ENCODE data around the gene MRPL44. TPM values are rescaled to one million over a fixed set of nuclear protein-coding genes. Genes with fewer than 3 reads are reported as not detected.

The MRPL44 gene
- total RNA-seq, 4 donors from 2014 or later: 18.9 to 58.4 (median 31.7) TPM

DNA sequence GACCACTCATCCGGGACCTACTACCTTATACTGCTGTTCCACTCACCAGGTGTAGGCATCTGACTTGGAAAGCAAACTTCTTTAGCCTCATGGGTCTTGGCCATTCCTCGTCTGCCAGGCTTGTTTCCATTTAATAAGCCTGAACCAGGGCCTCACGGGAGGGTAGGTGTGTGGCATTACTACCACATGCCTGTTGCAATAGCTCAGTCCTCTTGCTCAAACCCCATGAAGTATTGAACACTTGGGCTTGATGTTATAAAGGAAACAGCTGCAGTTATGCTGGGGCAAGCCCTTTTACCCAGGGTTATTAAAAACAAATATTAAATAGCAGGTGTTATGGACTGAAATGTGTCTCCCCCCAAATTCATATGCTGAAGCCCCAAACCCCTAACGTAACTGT is 21.2 kb downstream of the MRPL44 start:
- in situ Hi-C loops (cut with MboI; ENCODE audit: low pct_ligation_motif_present in 1 of 4, low pct_unique_long_range_greater_than_20kb in 1 of 4, low sequenced_read_pairs in 3 of 4) (no loop called here), intact Hi-C loops (cut with DNase I; ENCODE audit: low total_unique reads) (no loop called here)
- WGBS, 2 donors (ENCODE audit: low coverage in 1 of 2): 91 to 100% methylated on average over 1 to 4 of the region's 4 CpGs

DNA sequence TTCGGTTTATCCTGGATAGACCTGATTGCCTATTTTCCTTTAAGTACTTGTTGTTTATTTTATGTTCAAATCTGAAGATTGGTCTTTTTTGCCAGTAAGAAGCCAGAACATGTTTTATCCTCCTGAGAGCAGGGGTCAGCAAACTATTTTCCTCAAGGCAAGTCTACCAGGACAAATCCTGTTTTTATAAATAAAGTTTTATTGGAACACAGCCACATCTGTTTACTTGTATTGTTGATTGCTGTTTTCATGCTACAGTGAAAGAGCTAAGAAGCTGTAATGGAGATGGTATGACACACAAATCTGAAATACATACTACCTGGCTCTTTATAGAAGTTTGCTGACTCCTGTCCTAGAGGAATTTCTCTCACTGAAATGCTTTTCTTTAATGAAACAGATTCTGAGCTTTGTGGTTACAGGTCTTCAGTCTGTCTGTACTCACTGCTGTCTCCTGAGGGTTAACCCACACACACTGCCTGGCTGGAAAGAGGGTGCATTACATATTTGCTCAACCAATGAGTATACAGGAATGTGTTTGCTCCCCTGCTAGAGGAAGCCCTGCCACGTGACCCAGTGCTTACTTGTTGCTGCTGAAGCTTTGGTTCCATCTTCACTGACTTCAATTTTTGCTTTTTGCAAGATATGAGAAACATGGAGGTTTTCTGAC is 22.6 kb downstream of the MRPL44 start:
- no peaks in the 10 kb centered on the region for H3K4me1 ChIP-seq
- in situ Hi-C loops (cut with MboI; ENCODE audit: low pct_ligation_motif_present in 1 of 4, low pct_unique_long_range_greater_than_20kb in 1 of 4, low sequenced_read_pairs in 3 of 4): no loop called here
- intact Hi-C loops (cut with DNase I; ENCODE audit: low total_unique reads): no loop called here
- no peaks in the 10 kb centered on the region for H3K36me3 ChIP-seq
- WGBS, 2 donors (ENCODE audit: low coverage in 1 of 2): 83 to 89% methylated on average over 2 of the region's 2 CpGs
- TF ChIP-seq POLR2A (IDR thresholded peaks at IDR 0.05) (no peak), POLR2AphosphoS5 (IDR thresholded peaks at IDR 0.05) (no peak), EP300 (IDR thresholded peaks at IDR 0.05; ENCODE audit: low read depth) (no peak)
- TF ChIP-seq, protein P1, sequence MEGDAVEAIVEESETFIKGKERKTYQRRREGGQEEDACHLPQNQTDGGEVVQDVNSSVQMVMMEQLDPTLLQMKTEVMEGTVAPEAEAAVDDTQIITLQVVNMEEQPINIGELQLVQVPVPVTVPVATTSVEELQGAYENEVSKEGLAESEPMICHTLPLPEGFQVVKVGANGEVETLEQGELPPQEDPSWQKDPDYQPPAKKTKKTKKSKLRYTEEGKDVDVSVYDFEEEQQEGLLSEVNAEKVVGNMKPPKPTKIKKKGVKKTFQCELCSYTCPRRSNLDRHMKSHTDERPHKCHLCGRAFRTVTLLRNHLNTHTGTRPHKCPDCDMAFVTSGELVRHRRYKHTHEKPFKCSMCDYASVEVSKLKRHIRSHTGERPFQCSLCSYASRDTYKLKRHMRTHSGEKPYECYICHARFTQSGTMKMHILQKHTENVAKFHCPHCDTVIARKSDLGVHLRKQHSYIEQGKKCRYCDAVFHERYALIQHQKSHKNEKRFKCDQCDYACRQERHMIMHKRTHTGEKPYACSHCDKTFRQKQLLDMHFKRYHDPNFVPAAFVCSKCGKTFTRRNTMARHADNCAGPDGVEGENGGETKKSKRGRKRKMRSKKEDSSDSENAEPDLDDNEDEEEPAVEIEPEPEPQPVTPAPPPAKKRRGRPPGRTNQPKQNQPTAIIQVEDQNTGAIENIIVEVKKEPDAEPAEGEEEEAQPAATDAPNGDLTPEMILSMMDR (IDR thresholded peaks at IDR 0.05): no peak
- no peak for DNase-seq
- no peaks in the 10 kb centered on the region for H3K27me3 ChIP-seq
- no peaks in the 10 kb centered on the region for H3K9me3 ChIP-seq
- no peak overlapping the region for H3K4me3 ChIP-seq
- H3K27ac ChIP-seq: no peak overlapping the region

More for the DNA sequence above, 21.2 kb downstream of the MRPL44 start:
- no peak overlapping the region for H3K4me3 ChIP-seq
- TF ChIP-seq EP300 (IDR thresholded peaks at IDR 0.05; ENCODE audit: low read depth): no peak
- TF ChIP-seq POLR2AphosphoS5 (IDR thresholded peaks at IDR 0.05): no peak
- TF ChIP-seq POLR2A (IDR thresholded peaks at IDR 0.05): no peak
- TF ChIP-seq, protein P1 (IDR thresholded peaks at IDR 0.05): no peak
- H3K4me1 ChIP-seq: no peaks in the 10 kb centered on the region
- H3K27me3 ChIP-seq: no peaks in the 10 kb centered on the region
- no peaks in the 10 kb centered on the region for H3K9me3 ChIP-seq
- no peaks in the 10 kb centered on the region for H3K36me3 ChIP-seq
- no peak overlapping the region for H3K27ac ChIP-seq
- no peak for DNase-seq

DNA sequence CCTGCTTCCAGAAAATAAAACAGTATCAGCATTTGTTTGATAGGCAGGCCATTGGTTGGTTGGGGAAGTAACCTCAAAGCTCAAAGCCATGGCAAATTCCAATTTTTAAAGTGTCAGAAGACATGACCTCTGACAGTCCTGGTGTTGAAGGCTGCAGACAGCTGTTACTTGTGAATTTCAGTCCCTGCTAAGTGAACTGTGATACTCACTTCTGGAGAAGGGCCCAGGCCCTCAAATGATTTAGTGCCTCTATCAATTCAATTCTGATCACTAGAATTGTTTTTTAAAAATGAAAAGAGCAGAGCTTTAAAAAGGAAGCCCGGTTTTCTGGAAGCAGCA is 23.1 kb downstream of the MRPL44 start:
- in situ Hi-C loops (cut with MboI; ENCODE audit: low pct_ligation_motif_present in 1 of 4, low pct_unique_long_range_greater_than_20kb in 1 of 4, low sequenced_read_pairs in 3 of 4): no loop called here
- H3K27ac ChIP-seq: no peak overlapping the region
- no peaks in the 10 kb centered on the region for H3K36me3 ChIP-seq
- H3K4me3 ChIP-seq: no peak overlapping the region
- TF ChIP-seq POLR2AphosphoS5 (IDR thresholded peaks at IDR 0.05) (no peak), POLR2A (IDR thresholded peaks at IDR 0.05) (no peak), EP300 (IDR thresholded peaks at IDR 0.05; ENCODE audit: low read depth) (no peak)
- TF ChIP-seq, protein P1 (IDR thresholded peaks at IDR 0.05): no peak
- 82% methylated on average over 1 of the region's 1 CpG; no CpG with 5 or more reads in 1 of the 2 donors for WGBS, 2 donors (ENCODE audit: low coverage in 1 of 2)
- H3K4me1 ChIP-seq: no peaks in the 10 kb centered on the region
- no peaks in the 10 kb centered on the region for H3K9me3 ChIP-seq
- DNase-seq: no peak
- H3K27me3 ChIP-seq: no peaks in the 10 kb centered on the region
- intact Hi-C loops (cut with DNase I; ENCODE audit: low total_unique reads): no loop called here

DNA sequence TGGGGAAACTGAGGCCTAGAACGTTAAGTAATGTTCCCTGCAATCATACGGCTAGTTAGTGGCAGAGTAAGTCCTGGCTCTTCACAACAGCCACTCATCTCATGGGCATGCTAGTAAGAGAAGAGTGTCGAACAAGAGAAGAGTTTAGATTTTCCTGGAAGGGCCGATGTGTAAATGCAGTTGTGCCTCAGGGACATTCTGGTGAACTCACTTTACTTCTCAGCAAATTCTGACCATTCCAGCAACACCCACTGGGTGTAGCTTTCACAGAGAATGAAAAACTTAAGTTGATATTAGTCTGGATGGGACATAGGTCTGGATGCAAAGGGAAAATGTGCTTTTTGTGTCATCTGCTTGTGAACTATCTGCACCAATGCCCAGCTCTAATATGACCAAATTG is 23.5 kb downstream of the MRPL44 start:
- Histone ChIP-seq H3K4me1 (no peaks in the 10 kb centered on the region), H3K4me3 (no peak overlapping the region), H3K36me3 (no peaks in the 10 kb centered on the region), H3K27ac (no peak overlapping the region), H3K27me3 (no peaks in the 10 kb centered on the region), H3K9me3 (no peaks in the 10 kb centered on the region)
- no peak for TF ChIP-seq EP300 (IDR thresholded peaks at IDR 0.05; ENCODE audit: low read depth)
- TF ChIP-seq, protein P1 (IDR thresholded peaks at IDR 0.05): no peak
- TF ChIP-seq POLR2A (IDR thresholded peaks at IDR 0.05): no peak
- TF ChIP-seq POLR2AphosphoS5 (IDR thresholded peaks at IDR 0.05): no peak
- WGBS, 2 donors (ENCODE audit: low coverage in 1 of 2): 75 to 89% methylated on average over 4 of the region's 4 CpGs
- DNase-seq: no peak
- in situ Hi-C loops (cut with MboI; ENCODE audit: low pct_ligation_motif_present in 1 of 4, low pct_unique_long_range_greater_than_20kb in 1 of 4, low sequenced_read_pairs in 3 of 4) (no loop called here), intact Hi-C loops (cut with DNase I; ENCODE audit: low total_unique reads) (no loop called here)
